ENCODE measurements around the gene WBP1L. TPM values are rescaled to one million over a fixed set of nuclear protein-coding genes. Genes with fewer than 3 reads are reported as not detected.

The WBP1L gene
- 80.4 and 91.5 TPM in 2 replicates for total RNA-seq

GRCh38 chr10:102743588-102744373 is at the start of gene WBP1L:
TSS of gene WBP1L (plus strand) at chr10:102743948. CDS start at chr10:102744054, 106 bp downstream.

GRCh38 chr10:102713814-102714620 is 29.7 kb upstream of the WBP1L start, which contains the start of gene ARL3:
TSS of gene ARL3 (minus strand) at chr10:102714397. CDS start at chr10:102714275, 122 bp downstream.

GRCh38 chr10:102714621-102715455 is 28.9 kb upstream of the WBP1L start, which contains the start of gene SFXN2:
TSS of gene SFXN2 (plus strand) at chr10:102714636. CDS start at chr10:102726637, 12,001 bp downstream.

GRCh38 chr10:102837230-102837721 is 93.5 kb downstream of the WBP1L start, which contains the start of gene CYP17A1:
TSS of gene CYP17A1 (minus strand) at chr10:102837413. CDS start at chr10:102837361, 52 bp downstream.

Other genes starting within 250 kb of the WBP1L start
- gene ACTR1A, start 241.2 kb upstream of the WBP1L start, total RNA-seq = 141 and 167 TPM in 2 replicates
- 7.5 and 7.6 TPM in 2 replicates for gene SUFU, start 240.0 kb upstream of the WBP1L start, total RNA-seq
- gene TRIM8, start 99.5 kb upstream of the WBP1L start, total RNA-seq = 91.0 and 138 TPM in 2 replicates
- gene ARL3, start 29.6 kb upstream of the WBP1L start, total RNA-seq = 5.3 and 7.2 TPM in 2 replicates
- 6.4 and 6.7 TPM in 2 replicates for gene SFXN2, start 29.3 kb upstream of the WBP1L start, total RNA-seq
- gene CYP17A1, start 93.5 kb downstream of the WBP1L start, total RNA-seq = not detected in 2 replicates
- 11.1 and 27.8 TPM in 2 replicates for gene BORCS7, start 110.3 kb downstream of the WBP1L start, total RNA-seq
- 5.0 and 6.9 TPM in 2 replicates for gene AS3MT, start 125.5 kb downstream of the WBP1L start, total RNA-seq
- gene CNNM2, start 174.3 kb downstream of the WBP1L start, total RNA-seq = 16.0 and 20.5 TPM in 2 replicates

Data from smooth muscle cell of the pulmonary artery (primary cell).